MM.1S (cell line): Measurements from ENCODE around the gene MAEA.

ENCODE experiments used
- DNase-seq: peaks from one replicate; pipeline ENCODE4 v3.0.0-alpha.2; 2015
- H2AFZ ChIP-seq: fragments of 300-600 bp; sonication (generic); 2 replicates; pipeline ENCODE4 v1.6.0; 2016; ENCODE audit warnings: antibody characterized with exemption, low read length
- H3F3A ChIP-seq: fragments of 300-600 bp; sonication (generic); 2 replicates; pipeline ENCODE4 v1.6.1; 2016; ENCODE audit warnings: mild to moderate bottlenecking, antibody characterized with exemption, low read length, moderate library complexity, mixed read lengths; ENCODE audit not compliant: insufficient read depth
- H3K27ac ChIP-seq: fragments of 300-600 bp; sonication (generic); 2 replicates; pipeline ENCODE4 v1.5.1; 2016; ENCODE audit warnings: mild to moderate bottlenecking, low read length
- H3K27me3 ChIP-seq: fragments of 300-600 bp; sonication (generic); replicated peaks from 2 replicates; pipeline ENCODE4 v1.6.0; 2016; ENCODE audit warnings: low read length; ENCODE audit not compliant: insufficient read depth
- H3K36me3 ChIP-seq: fragments of 300-600 bp; sonication (generic); replicated peaks from 2 replicates; pipeline ENCODE4 v1.6.1; 2016; ENCODE audit warnings: mild to moderate bottlenecking, low read length, mixed read lengths; ENCODE audit not compliant: insufficient read depth
- H3K4me1 ChIP-seq: fragments of 300-600 bp; sonication (generic); 2 replicates; pipeline ENCODE4 v1.6.1; 2016; ENCODE audit warnings: low read length, mixed read lengths
- H3K4me2 ChIP-seq: fragments of 300-600 bp; sonication (generic); 2 replicates; pipeline ENCODE4 v1.6.0; 2016; ENCODE audit warnings: low read depth, low read length
- H3K4me3 ChIP-seq: fragments of 300-600 bp; sonication (generic); 2 replicates; pipeline ENCODE4 v1.5.1; 2016; ENCODE audit warnings: low read length, mixed read lengths
- H3K79me2 ChIP-seq: fragments of 300-600 bp; sonication (generic); 2 replicates; pipeline ENCODE4 v1.6.1; 2016; ENCODE audit warnings: mixed run types, low read length, mixed read lengths
- H3K9ac ChIP-seq: fragments of 300-600 bp; sonication (generic); 2 replicates; pipeline ENCODE4 v1.6.1; 2016; ENCODE audit warnings: low read length, mixed read lengths
- H3K9me2 ChIP-seq: fragments of 300-600 bp; sonication (generic); replicated peaks from 2 replicates; pipeline ENCODE4 v1.6.1; 2016; ENCODE audit warnings: mild to moderate bottlenecking, low read length, mixed read lengths; ENCODE audit not compliant: insufficient read depth
- H3K9me3 ChIP-seq: fragments of 300-600 bp; sonication (generic); replicated peaks from 2 replicates; pipeline ENCODE4 v1.6.1; 2016; ENCODE audit warnings: mild to moderate bottlenecking, low read length, mixed read lengths; ENCODE audit not compliant: insufficient read depth
- H4K20me1 ChIP-seq: fragments of 300-600 bp; sonication (generic); 2 replicates; pipeline ENCODE4 v1.6.1; 2016; ENCODE audit warnings: mild to moderate bottlenecking, low read length, moderate library complexity, mixed read lengths; ENCODE audit not compliant: insufficient read depth
- CTCF ChIP-seq: fragments of 300-600 bp; sonication (generic); IDR thresholded peaks from 2 replicates; pipeline ENCODE4 v1.5.1; 2016; ENCODE audit warnings: antibody characterized with exemption, low read length, mixed read lengths
- EZH2 ChIP-seq: fragments of 300-600 bp; sonication (generic); optimal IDR thresholded peaks from 2 replicates; pipeline ENCODE3; 2017; ENCODE audit warnings: low read depth, mild to moderate bottlenecking, antibody characterized with exemption, low read length, mixed read lengths
- EZH2phosphoT487 ChIP-seq: fragments of 300-600 bp; sonication (generic); IDR thresholded peaks from 2 replicates; pipeline ENCODE4 v1.6.1; 2018; ENCODE audit warnings: antibody characterized with exemption, low read length

MAEA gene

DNA sequence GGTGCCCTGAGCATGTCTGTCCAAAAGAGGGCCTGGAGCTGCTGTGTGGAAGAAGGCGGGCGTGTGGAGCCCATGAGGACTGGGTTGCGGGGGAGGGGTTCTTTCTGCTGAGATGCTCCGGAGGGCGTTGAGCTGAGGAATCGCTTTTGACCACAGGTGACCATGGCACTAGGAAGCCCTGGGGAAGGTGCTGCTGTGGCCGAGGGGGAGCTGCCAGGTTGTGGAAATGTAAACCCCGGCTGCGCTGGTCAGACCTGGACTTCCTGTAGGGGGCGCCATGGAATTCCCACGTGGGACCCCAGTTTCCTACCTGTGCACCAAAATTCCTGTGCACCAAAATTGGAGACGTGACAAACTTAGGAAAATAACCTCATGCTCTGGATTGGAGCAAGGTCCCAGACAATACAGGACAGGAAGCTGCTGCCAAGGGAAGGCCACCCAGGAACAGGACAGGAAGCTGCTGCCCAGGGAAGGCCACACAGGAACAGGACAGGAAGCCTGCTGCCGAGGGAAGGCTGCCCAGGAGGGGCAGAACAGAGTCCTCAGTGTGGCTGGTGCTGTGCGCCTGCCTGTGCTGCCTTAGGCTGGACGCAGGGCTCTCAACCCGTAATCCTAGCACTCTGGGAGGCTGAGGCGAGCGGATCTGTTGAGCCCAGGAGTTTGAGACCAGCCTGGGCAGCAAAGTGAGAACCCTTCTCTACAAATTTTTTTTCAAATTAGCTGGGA lies 29.0 kb downstream of the MAEA start:
- Histone ChIP-seq H3K4me2 (no peak overlapping the region), H3K27me3 (no peaks in the 10 kb centered on the region), H2AFZ (no peak overlapping the region), H3K9me3 (no peaks in the 10 kb centered on the region), H3K9me2 (no peaks in the 10 kb centered on the region), H4K20me1 (no peaks in the 10 kb centered on the region), H3K9ac (no peak overlapping the region), H3K4me1 (no peaks in the 10 kb centered on the region), H3F3A (no peaks in the 10 kb centered on the region), H3K36me3 (peaks cover 14% of the 10 kb centered on the region; the same call in 1 of the 2 replicates), H3K79me2 (no peaks in the 10 kb centered on the region; the same call in 1 of the 2 replicates), H3K27ac (no peak overlapping the region), H3K4me3 (no peak overlapping the region)
- TF ChIP-seq CTCF: no peak; the same call in 1 of the 2 replicates
- no peak for TF ChIP-seq EZH2
- TF ChIP-seq EZH2phosphoT487: no peak
- DNase-seq: no peak

GRCh38 chr4:1321486-1321885 lies 31.8 kb downstream of the MAEA start:
- DNase-seq: no peak
- Histone ChIP-seq H3K9me3 (no peaks in the 10 kb centered on the region), H3K4me3 (no peak overlapping the region), H3F3A (no peaks in the 10 kb centered on the region), H3K36me3 (peaks cover 3% of the 10 kb centered on the region; the same call in 1 of the 2 replicates), H4K20me1 (no peaks in the 10 kb centered on the region), H3K79me2 (0 out of 2 replicates have a peak, but pooled peaks cover 3% of the 10 kb centered on the region), H3K9ac (no peak overlapping the region), H2AFZ (no peak overlapping the region), H3K9me2 (no peaks in the 10 kb centered on the region), H3K4me2 (no peak overlapping the region), H3K4me1 (no peaks in the 10 kb centered on the region), H3K27me3 (no peaks in the 10 kb centered on the region), H3K27ac (no peak overlapping the region)
- TF ChIP-seq CTCF: no peak
- no peak for TF ChIP-seq EZH2
- TF ChIP-seq EZH2phosphoT487: no peak

DNA sequence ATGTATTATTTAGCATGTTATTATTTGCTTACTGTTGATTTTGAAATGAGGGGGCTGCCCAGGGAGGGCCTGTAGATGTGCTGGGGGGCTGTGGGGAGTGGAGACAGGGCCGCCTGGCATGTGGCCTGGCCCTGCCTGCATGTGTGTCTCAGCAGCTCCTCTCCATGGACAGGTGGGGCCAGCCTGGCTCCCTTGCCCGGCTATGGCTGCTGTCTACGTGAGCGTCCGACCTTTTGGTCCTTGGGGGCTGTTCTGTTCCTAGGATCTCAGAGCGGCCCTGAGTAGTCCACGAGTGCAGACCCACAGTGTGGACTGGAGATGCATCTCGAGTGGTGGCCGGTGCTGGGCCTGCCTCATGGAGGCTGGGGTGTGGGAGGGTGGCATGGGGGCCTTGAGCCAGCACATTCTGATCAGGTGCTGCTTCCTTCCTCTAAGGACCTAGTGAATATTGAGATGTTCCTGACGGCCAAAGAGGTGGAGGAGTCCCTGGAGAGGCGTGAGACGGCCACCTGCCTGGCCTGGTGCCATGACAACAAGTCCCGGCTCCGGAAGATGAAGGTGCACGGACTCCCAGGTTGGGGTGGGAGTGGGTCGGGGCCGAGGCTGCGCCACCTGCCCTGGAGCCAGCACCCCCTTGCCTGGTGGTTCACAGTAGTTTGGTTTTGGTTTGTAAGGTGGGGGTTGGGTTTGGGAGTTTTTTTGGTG lies 32.4 kb downstream of the MAEA start:
- no peak for DNase-seq
- no peaks in the 10 kb centered on the region for H3K9me3 ChIP-seq
- no peak overlapping the region for H3K9ac ChIP-seq
- H2AFZ ChIP-seq: no peak overlapping the region
- H3K4me3 ChIP-seq: no peak overlapping the region
- H3K9me2 ChIP-seq: no peaks in the 10 kb centered on the region
- H3K4me1 ChIP-seq: no peaks in the 10 kb centered on the region
- H4K20me1 ChIP-seq: no peaks in the 10 kb centered on the region
- TF ChIP-seq EZH2: no peak
- TF ChIP-seq EZH2phosphoT487: no peak
- no peak for TF ChIP-seq CTCF
- no peak overlapping the region for H3K27ac ChIP-seq
- H3K4me2 ChIP-seq: no peak overlapping the region
- peaks cover 3% of the 10 kb centered on the region; the same call in 1 of the 2 replicates for H3K36me3 ChIP-seq
- 0 out of 2 replicates have a peak, but pooled peaks cover 3% of the 10 kb centered on the region for H3K79me2 ChIP-seq
- H3K27me3 ChIP-seq: no peaks in the 10 kb centered on the region
- H3F3A ChIP-seq: no peaks in the 10 kb centered on the region
